Fibroblast of lung (primary cell): ENCODE measurements around the gene STXBP5L. TPM values are rescaled to one million over a fixed set of nuclear protein-coding genes. Genes with fewer than 3 reads are reported as not detected.
A peak's percentile ranks its signal among the peaks of the same experiment; 100 is the strongest.

Experiments used
- DNase-seq, 2 donors: peaks; one replicate each; pipeline versions ENCODE4 v3.0.0 to v3.0.0-alpha.2; 2010; ENCODE audit warnings: low read depth in 2 of 2
- H2AFZ ChIP-seq: 2 replicates; pipeline ENCODE4 v1.5.1; 2012; ENCODE audit warnings: low read length, control low read depth, inconsistent platforms
- H3K27ac ChIP-seq: 2 replicates; pipeline ENCODE4 v1.5.1; 2011; ENCODE audit warnings: low read length, control low read depth; ENCODE audit not compliant: insufficient read depth
- H3K27me3 ChIP-seq: 2 replicates; pipeline ENCODE4 v1.5.1; 2011; ENCODE audit warnings: mild to moderate bottlenecking, low read length; ENCODE audit not compliant: control insufficient read depth, insufficient read depth
- H3K36me3 ChIP-seq: 2 replicates; pipeline ENCODE4 v1.5.1; 2011; ENCODE audit warnings: low read length; ENCODE audit not compliant: control insufficient read depth, insufficient read depth
- H3K4me1 ChIP-seq: 2 replicates; pipeline ENCODE4 v1.5.1; 2011; ENCODE audit warnings: low read length; ENCODE audit not compliant: control insufficient read depth, insufficient read depth; ENCODE audit errors: extremely low read depth
- H3K4me2 ChIP-seq: 2 replicates; pipeline ENCODE4 v1.5.1; 2011; ENCODE audit warnings: low read length, control low read depth; ENCODE audit not compliant: insufficient read depth; ENCODE audit errors: extremely low read depth
- H3K4me3 ChIP-seq, 4 experiments: fragments of 200-600 bp in 1 of 4; sonication (generic) in 1 of 4; replicated peaks in 1 of 4; 2 replicates each; pipeline ENCODE4 v1.5.1; 2011 to 2016; ENCODE audit warnings: low read length in 4 of 4, low read depth in 3 of 4, mild to moderate bottlenecking in 3 of 4, control low read depth in 2 of 4, inconsistent platforms in 1 of 4, mixed read lengths in 1 of 4; ENCODE audit not compliant: insufficient read depth in 1 of 4; ENCODE audit errors: control extremely low read depth in 1 of 4
- H3K79me2 ChIP-seq: 2 replicates; pipeline ENCODE4 v1.5.1; 2012; ENCODE audit warnings: mild to moderate bottlenecking, low read length, inconsistent platforms; ENCODE audit not compliant: control insufficient read depth, insufficient read depth
- H3K9ac ChIP-seq: 2 replicates; pipeline ENCODE4 v1.5.1; 2011; ENCODE audit warnings: mild to moderate bottlenecking, low read length, control low read depth; ENCODE audit not compliant: insufficient read depth
- H3K9me3 ChIP-seq: 2 replicates; pipeline ENCODE4 v1.5.1; 2012; ENCODE audit warnings: low read depth, low read length; ENCODE audit not compliant: control insufficient read depth, insufficient read depth
- H4K20me1 ChIP-seq: 2 replicates; pipeline ENCODE4 v1.5.1; 2011; ENCODE audit warnings: low read length; ENCODE audit not compliant: control insufficient read depth, insufficient read depth; ENCODE audit errors: extremely low read depth
- EZH2 ChIP-seq: IDR thresholded peaks from 2 replicates; pipeline ENCODE4 v1.5.1; 2012; ENCODE audit warnings: low read length, control low read depth, mild to moderate bottlenecking; ENCODE audit errors: missing control alignments
- polyA plus RNA-seq, 2 donors: library from polyadenylated mRNA; depleted of rRNA in 1 of 2; stranded (reverse) in 1 of 2; unstranded in 1 of 2; fragments of >200 nt; gene quantifications; 2 replicates each; pipeline ENCODE4 v1.2.1, GENCODE V29; 2011 to 2012; ENCODE audit warnings: missing spikeins in 1 of 2
- total RNA-seq: library from RNA; depleted of rRNA; stranded (reverse); fragments of >200 nt; gene quantifications from 2 replicates; pipeline ENCODE4 v1.2.1, GENCODE V29; 2014
- TF ChIP-seq, protein P1 (sequence below), 2 donors: IDR thresholded peaks in 1 of 2; conservative IDR thresholded peaks in 1 of 2; 1 replicate in 1 of 2; 2 replicates in 1 of 2; pipeline ENCODE4 v1.5.1; 2011 to 2012; ENCODE audit warnings: low read length in 2 of 2, control low read depth in 1 of 2, inconsistent platforms in 1 of 2, low read depth in 1 of 2, mild to moderate bottlenecking in 1 of 2

STXBP5L gene
- total and polyA plus RNA-seq, 2 donors (not counting 1 experiment from before 2014, with no cell fraction given), result not detected

DNA sequence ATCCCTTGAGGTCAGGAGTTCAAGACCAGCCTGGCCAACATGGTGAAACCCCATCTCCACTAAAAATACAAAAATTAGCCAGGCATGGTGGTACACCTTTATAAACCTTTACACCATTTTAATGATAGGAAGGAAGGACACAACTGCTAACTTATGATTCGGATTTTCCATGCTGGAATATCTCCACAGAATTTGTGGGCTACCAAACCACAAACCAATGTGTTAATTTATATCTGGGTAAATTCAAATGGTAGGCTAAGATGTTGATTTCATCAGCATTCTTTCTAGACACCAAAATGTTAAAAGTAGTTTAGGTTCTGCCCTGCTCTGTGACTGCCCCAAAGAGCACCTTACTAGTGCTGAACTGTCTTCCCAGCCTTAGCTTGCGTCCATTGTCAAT lies 565.0 kb downstream of the STXBP5L start:
- no peak overlapping the region for H2AFZ ChIP-seq
- H4K20me1 ChIP-seq, result no peaks in the 10 kb centered on the region
- H3K9me3 ChIP-seq, result no peaks in the 10 kb centered on the region
- H3K36me3 ChIP-seq, result peaks cover 2% of the 10 kb centered on the region
- H3K4me3 ChIP-seq, result no peak overlapping the region
- TF ChIP-seq EZH2, result no peak
- TF ChIP-seq, protein P1, sequence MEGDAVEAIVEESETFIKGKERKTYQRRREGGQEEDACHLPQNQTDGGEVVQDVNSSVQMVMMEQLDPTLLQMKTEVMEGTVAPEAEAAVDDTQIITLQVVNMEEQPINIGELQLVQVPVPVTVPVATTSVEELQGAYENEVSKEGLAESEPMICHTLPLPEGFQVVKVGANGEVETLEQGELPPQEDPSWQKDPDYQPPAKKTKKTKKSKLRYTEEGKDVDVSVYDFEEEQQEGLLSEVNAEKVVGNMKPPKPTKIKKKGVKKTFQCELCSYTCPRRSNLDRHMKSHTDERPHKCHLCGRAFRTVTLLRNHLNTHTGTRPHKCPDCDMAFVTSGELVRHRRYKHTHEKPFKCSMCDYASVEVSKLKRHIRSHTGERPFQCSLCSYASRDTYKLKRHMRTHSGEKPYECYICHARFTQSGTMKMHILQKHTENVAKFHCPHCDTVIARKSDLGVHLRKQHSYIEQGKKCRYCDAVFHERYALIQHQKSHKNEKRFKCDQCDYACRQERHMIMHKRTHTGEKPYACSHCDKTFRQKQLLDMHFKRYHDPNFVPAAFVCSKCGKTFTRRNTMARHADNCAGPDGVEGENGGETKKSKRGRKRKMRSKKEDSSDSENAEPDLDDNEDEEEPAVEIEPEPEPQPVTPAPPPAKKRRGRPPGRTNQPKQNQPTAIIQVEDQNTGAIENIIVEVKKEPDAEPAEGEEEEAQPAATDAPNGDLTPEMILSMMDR (conservative IDR thresholded peaks at IDR 0.05 in 1 of 2, IDR thresholded peaks at IDR 0.05 in 1 of 2; ENCODE audit: low read depth in 1 of 2, low read length in 2 of 2), result no peak
- H3K79me2 ChIP-seq, result no peaks in the 10 kb centered on the region
- no peaks in the 10 kb centered on the region for H3K27me3 ChIP-seq
- no peak overlapping the region for H3K9ac ChIP-seq
- H3K4me1 ChIP-seq, result no peaks in the 10 kb centered on the region
- H3K4me2 ChIP-seq, result no peak overlapping the region
- peak in 1 of 2 donors; percentile 33 for DNase-seq
- no peak overlapping the region for H3K27ac ChIP-seq

Other genes with a start within 250 kb of the STXBP5L start
- under 0.01 TPM in 1 of 2 replicates, not detected in the other for gene HGD, start 226.0 kb upstream of the STXBP5L start, total RNA-seq
- gene HGD, start 226.0 kb upstream of the STXBP5L start, polyA plus RNA-seq, result 0.18 TPM in 1 of 2 replicates, not detected in the other
- gene RABL3, start 165.7 kb upstream of the STXBP5L start, total RNA-seq, result 10.8 and 11.9 TPM in 2 replicates
- 11.7 and 13.4 TPM in 2 replicates for gene RABL3, start 165.7 kb upstream of the STXBP5L start, polyA plus RNA-seq
- gene GTF2E1, start 165.5 kb upstream of the STXBP5L start, total RNA-seq, result 15.7 and 16.2 TPM in 2 replicates
- 10.7 and 11.5 TPM in 2 replicates for gene GTF2E1, start 165.5 kb upstream of the STXBP5L start, polyA plus RNA-seq